ENCODE measurements around the gene FOXL3.

Gene FOXL3

GRCh38 chr7:268991-269390, 21.0 kb upstream of the FOXL3 start:
- no peak for DNase-seq

- DNase-seq, result no peak
These were observed 20.2 kb upstream of the FOXL3 start for GRCh38 chr7:269721-270120.

GRCh38 chr7:270351-270983, 19.5 kb upstream of the FOXL3 start:
- no peak for DNase-seq

- no peak for DNase-seq
These were observed 18.5 kb upstream of the FOXL3 start for GRCh38 chr7:271266-272107.

GRCh38 chr7:272108-272615, 17.8 kb upstream of the FOXL3 start:
- no peak for DNase-seq

GRCh38 chr7:272631-273030, 17.3 kb upstream of the FOXL3 start:
- no peak for DNase-seq

- DNase-seq, result no peak
These were observed 16.6 kb upstream of the FOXL3 start for GRCh38 chr7:273327-273726.

GRCh38 chr7:274266-274665, 15.7 kb upstream of the FOXL3 start:
- no peak for DNase-seq

- no peak for DNase-seq
These were observed 13.6 kb upstream of the FOXL3 start for GRCh38 chr7:276230-276835.

- DNase-seq, result no peak
These were observed 12.7 kb upstream of the FOXL3 start for GRCh38 chr7:277228-277627.

- DNase-seq, result no peak
These were observed 11.9 kb upstream of the FOXL3 start for GRCh38 chr7:278081-278480.

GRCh38 chr7:279821-280220, 10.1 kb upstream of the FOXL3 start:
- no peak for DNase-seq

- no peak for DNase-seq
These were observed 9.5 kb upstream of the FOXL3 start for GRCh38 chr7:280461-280860.

- DNase-seq, result no peak
These were observed 8.3 kb upstream of the FOXL3 start for GRCh38 chr7:281637-282036.

- no peak for DNase-seq
These were observed 7.3 kb upstream of the FOXL3 start for GRCh38 chr7:282621-283020.

GRCh38 chr7:284762-285722, 4.9 kb upstream of the FOXL3 start:
- DNase-seq, result no peak

GRCh38 chr7:285731-286130, 4.2 kb upstream of the FOXL3 start:
- DNase-seq, result no peak

- no peak for DNase-seq
These were observed 3.7 kb upstream of the FOXL3 start for GRCh38 chr7:286266-286665.

- DNase-seq, result no peak
These were observed 1.3 kb upstream of the FOXL3 start for GRCh38 chr7:288671-289101.

GRCh38 chr7:289209-289755, 688 bp upstream of the FOXL3 start:
- DNase-seq, result no peak

GRCh38 chr7:290554-291372, 793 bp downstream of the FOXL3 start:
- no peak for DNase-seq
